Measurements from ENCODE around the gene RBM3.

GRCh38 chrX:48573690-48574269, 504 bp upstream of the RBM3 start:
- TF ChIP-seq SMC3 (IDR thresholded peaks at IDR 0.05; ENCODE audit: low read depth, low read length) (no peak), CTCF (conservative IDR thresholded peaks at IDR 0.05; ENCODE audit: low read depth, low read length) (no peak), POLR2A (IDR thresholded peaks at IDR 0.05; ENCODE audit: low read depth, low read length) (no peak), RFX5 (IDR thresholded peaks at IDR 0.05; ENCODE audit: low read depth, low read length) (no peak)

Data from IMR-90 (cell line).